GM12865 (cell line): ENCODE results near the gene NUCB2.

ENCODE experiments used
- DNase-seq: peaks from one replicate; pipeline ENCODE4 v3.0.0; 2010; ENCODE audit warnings: low read depth
- H3K4me3 ChIP-seq: 2 replicates; pipeline ENCODE4 v1.5.1; 2011; ENCODE audit warnings: mild to moderate bottlenecking, low read depth, low read length, control low read depth
- CTCF ChIP-seq: IDR thresholded peaks from 2 replicates; pipeline ENCODE4 v1.5.1; 2011; ENCODE audit warnings: low read length, control low read depth, low read depth, inconsistent platforms; ENCODE audit not compliant: insufficient read depth; ENCODE audit errors: missing control alignments

The NUCB2 gene

GRCh38 chr11:17272801-17273200 lies 3.7 kb upstream of the NUCB2 start:
- DNase-seq: no peak
- no peak overlapping the region for H3K4me3 ChIP-seq
- no peak for TF ChIP-seq CTCF

GRCh38 chr11:17273211-17273610 lies 3.3 kb upstream of the NUCB2 start:
- DNase-seq: no peak
- no peak for TF ChIP-seq CTCF

GRCh38 chr11:17273668-17274282 lies 2.8 kb upstream of the NUCB2 start:
- DNase-seq: peak; percentile 47
- H3K4me3 ChIP-seq: no peak overlapping the region
- no peak for TF ChIP-seq CTCF

More at GRCh38 chr11:17273211-17273610, 3.3 kb upstream of the NUCB2 start:
- H3K4me3 ChIP-seq: no peak overlapping the region

- no peak for TF ChIP-seq CTCF
- peak overlapping the region; percentile 91 for H3K4me3 ChIP-seq
- DNase-seq: no peak
These were observed 921 bp upstream of the NUCB2 start for GRCh38 chr11:17275400-17276235.

- peak overlapping the region; percentile 91 for H3K4me3 ChIP-seq
- TF ChIP-seq CTCF: no peak
- peak; percentile 54 for DNase-seq
These were observed 565 bp downstream of the NUCB2 start for GRCh38 chr11:17277024-17277584.

- no peak for TF ChIP-seq CTCF
- DNase-seq: no peak
- H3K4me3 ChIP-seq: no peak overlapping the region
These were observed 4.1 kb downstream of the NUCB2 start for GRCh38 chr11:17280494-17281127.
